ENCODE results near the gene GABRD.

The GABRD gene

DNA sequence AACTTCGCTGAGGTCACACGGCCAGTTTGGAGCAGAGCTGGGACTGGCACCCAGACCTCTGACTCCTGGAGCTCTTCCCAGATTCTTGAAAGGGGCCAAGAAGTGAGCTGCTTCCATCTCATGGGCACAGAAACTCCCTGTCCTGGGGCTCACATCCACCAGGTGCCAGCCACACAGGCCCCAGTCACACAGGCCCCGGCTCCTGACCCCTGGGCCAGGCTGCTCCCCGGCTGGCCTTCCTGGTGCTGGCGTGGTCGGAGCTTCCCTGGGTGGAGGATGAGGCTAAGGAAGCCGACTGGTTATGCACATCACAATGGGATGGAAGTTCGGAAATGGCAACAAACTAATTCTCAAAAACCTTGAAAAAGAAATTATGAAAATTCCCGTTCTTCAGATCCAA is 3.0 kb upstream of the GABRD start:
- H3K9me3 ChIP-seq (ENCODE audit: control insufficient read depth, insufficient read depth, low read length): no peaks in the 10 kb centered on the region
- H3K79me2 ChIP-seq (ENCODE audit: control insufficient read depth, low read length): no peaks in the 10 kb centered on the region
- no peaks in the 10 kb centered on the region for H4K20me1 ChIP-seq (ENCODE audit: control insufficient read depth, insufficient read depth, low read depth, low read length)
- H3K4me1 ChIP-seq (ENCODE audit: control insufficient read depth, low read length): no peaks in the 10 kb centered on the region
- no peak overlapping the region for H3K4me2 ChIP-seq (ENCODE audit: low read length)
- no peaks in the 10 kb centered on the region for H3K27me3 ChIP-seq (ENCODE audit: control insufficient read depth, low read length)
- no peaks in the 10 kb centered on the region for H3K36me3 ChIP-seq (ENCODE audit: control insufficient read depth, low read length)
- H3K4me3 ChIP-seq (ENCODE audit: low read length): no peak overlapping the region
- H3K9me2 ChIP-seq (replicated peaks; ENCODE audit: control insufficient read depth, low read length): no peaks in the 10 kb centered on the region
- TF ChIP-seq EZH2phosphoT487 (IDR thresholded peaks at IDR 0.05; ENCODE audit: borderline replicate concordance, low read length) (no peak), CTCF (IDR thresholded peaks at IDR 0.05; ENCODE audit: low read depth, low read length, poor library complexity, severe bottlenecking) (no peak)
- H3K27ac ChIP-seq (ENCODE audit: low read depth, low read length): no peak overlapping the region
- H3F3A ChIP-seq (ENCODE audit: control insufficient read depth, insufficient read depth): no peaks in the 10 kb centered on the region

DNA sequence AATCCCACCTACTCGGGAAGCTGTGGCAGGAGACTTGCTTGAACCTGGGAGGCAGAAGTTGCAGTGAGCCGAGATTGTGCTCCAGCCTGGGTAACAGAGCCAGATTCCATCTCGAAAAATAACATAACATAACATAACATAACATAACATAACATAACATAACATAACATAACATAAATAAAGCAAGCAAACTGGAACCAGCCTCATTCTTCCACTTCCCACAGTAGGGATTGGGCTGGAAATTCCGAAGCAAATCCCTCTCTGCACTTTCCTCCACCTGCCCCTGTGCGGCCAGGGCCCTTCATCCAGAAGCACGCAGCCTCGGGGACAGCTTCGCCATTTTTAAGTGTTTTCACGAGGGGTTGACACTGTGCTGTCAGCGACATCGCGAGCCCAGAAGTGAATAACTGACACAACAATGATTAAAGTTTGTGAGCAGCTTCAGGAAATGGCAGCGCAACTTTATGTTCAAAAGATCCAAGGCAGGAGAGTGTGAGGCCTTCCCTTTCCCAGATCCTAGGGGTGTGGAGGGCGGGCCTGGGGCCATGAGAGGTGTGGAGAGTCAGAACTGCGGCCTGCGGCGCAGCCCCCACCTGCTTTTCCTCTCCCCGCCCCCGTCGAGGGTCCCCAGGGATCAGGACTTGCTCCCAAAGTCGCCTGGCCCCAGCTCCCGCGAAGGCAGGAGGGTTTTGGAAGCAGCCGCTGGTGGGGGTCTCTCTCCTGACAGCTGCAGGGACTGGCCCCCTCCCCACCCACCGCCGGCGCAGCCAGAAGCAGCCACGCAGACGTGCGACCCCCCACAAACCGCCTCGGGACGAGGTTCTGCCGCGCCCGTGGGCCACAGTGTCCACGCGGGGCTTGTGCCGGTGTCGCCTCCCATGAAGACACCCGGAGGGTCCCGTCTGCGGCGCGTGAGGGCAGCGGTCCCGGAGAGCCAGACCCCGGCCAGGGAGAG is 651 bp upstream of the GABRD start:
- no peaks in the 10 kb centered on the region for H3K9me3 ChIP-seq (ENCODE audit: control insufficient read depth, insufficient read depth, low read length)
- no peak overlapping the region for H3K4me2 ChIP-seq (ENCODE audit: low read length)
- no peak for TF ChIP-seq CTCF (IDR thresholded peaks at IDR 0.05; ENCODE audit: low read depth, low read length, poor library complexity, severe bottlenecking)
- no peak for TF ChIP-seq EZH2phosphoT487 (IDR thresholded peaks at IDR 0.05; ENCODE audit: borderline replicate concordance, low read length)
- no peaks in the 10 kb centered on the region for H4K20me1 ChIP-seq (ENCODE audit: control insufficient read depth, insufficient read depth, low read depth, low read length)
- H3K4me1 ChIP-seq (ENCODE audit: control insufficient read depth, low read length): no peaks in the 10 kb centered on the region
- H3K9me2 ChIP-seq (replicated peaks; ENCODE audit: control insufficient read depth, low read length): no peaks in the 10 kb centered on the region
- H3K27me3 ChIP-seq (ENCODE audit: control insufficient read depth, low read length): no peaks in the 10 kb centered on the region
- H3K27ac ChIP-seq (ENCODE audit: low read depth, low read length): no peak overlapping the region
- H3K79me2 ChIP-seq (ENCODE audit: control insufficient read depth, low read length): no peaks in the 10 kb centered on the region
- H3F3A ChIP-seq (ENCODE audit: control insufficient read depth, insufficient read depth): no peaks in the 10 kb centered on the region
- no peak overlapping the region for H3K4me3 ChIP-seq (ENCODE audit: low read length)
- no peaks in the 10 kb centered on the region for H3K36me3 ChIP-seq (ENCODE audit: control insufficient read depth, low read length)

GRCh38 chr1:2019571-2020309 is 595 bp downstream of the GABRD start:
- H3K4me2 ChIP-seq (ENCODE audit: low read length): no peak overlapping the region
- H3K4me3 ChIP-seq (ENCODE audit: low read length): no peak overlapping the region
- no peaks in the 10 kb centered on the region for H3F3A ChIP-seq (ENCODE audit: control insufficient read depth, insufficient read depth)
- H4K20me1 ChIP-seq (ENCODE audit: control insufficient read depth, insufficient read depth, low read depth, low read length): no peaks in the 10 kb centered on the region
- no peaks in the 10 kb centered on the region for H3K4me1 ChIP-seq (ENCODE audit: control insufficient read depth, low read length)
- H3K36me3 ChIP-seq (ENCODE audit: control insufficient read depth, low read length): no peaks in the 10 kb centered on the region
- H3K9me3 ChIP-seq (ENCODE audit: control insufficient read depth, insufficient read depth, low read length): no peaks in the 10 kb centered on the region
- H3K27me3 ChIP-seq (ENCODE audit: control insufficient read depth, low read length): no peaks in the 10 kb centered on the region
- no peaks in the 10 kb centered on the region for H3K79me2 ChIP-seq (ENCODE audit: control insufficient read depth, low read length)
- H3K9me2 ChIP-seq (replicated peaks; ENCODE audit: control insufficient read depth, low read length): no peaks in the 10 kb centered on the region
- TF ChIP-seq EZH2phosphoT487 (IDR thresholded peaks at IDR 0.05; ENCODE audit: borderline replicate concordance, low read length) (no peak), CTCF (IDR thresholded peaks at IDR 0.05; ENCODE audit: low read depth, low read length, poor library complexity, severe bottlenecking) (no peak)
- no peak overlapping the region for H3K27ac ChIP-seq (ENCODE audit: low read depth, low read length)
